ENCODE results near the gene ADAMTS5.

GRCh38 chr21:26941421-26941820 is 25.5 kb downstream of the ADAMTS5 start:
- TF ChIP-seq CTCF (IDR thresholded peaks at IDR 0.05) (no peak), POLR2A (IDR thresholded peaks at IDR 0.05) (no peak)

Data from thyroid gland (tissue), 4 donors.